ENCODE results near the gene POU2F1.
A peak's percentile ranks its signal among the peaks of the same experiment; 100 is the strongest.
"Not testable (repeated sequence)": the region's sequence is repeated elsewhere in the genome, so short reads cannot be mapped to it uniquely, and the experiment has no call there.

The POU2F1 gene

GRCh38 chr1:167238713-167239112 is 18.0 kb downstream of the POU2F1 start:
- Mint-ChIP-seq H3K4me3 (no peak overlapping the region), H3K9me3 (no peaks in the 10 kb centered on the region), H3K36me3 (no peaks in the 10 kb centered on the region), H3K4me1 (peaks cover 30% of the 10 kb centered on the region), H3K27ac (no peak overlapping the region)
- ATAC-seq (no peak), DNase-seq (ENCODE audit: low spot score in 2 of 2) (no peak)

GRCh38 chr1:167239257-167239656 is 18.6 kb downstream of the POU2F1 start:
- H3K4me1 Mint-ChIP-seq, result peaks cover 30% of the 10 kb centered on the region
- H3K36me3 Mint-ChIP-seq, result no peaks in the 10 kb centered on the region
- H3K9me3 Mint-ChIP-seq, result peaks cover 3% of the 10 kb centered on the region
- no peak overlapping the region for H3K4me3 Mint-ChIP-seq
- ATAC-seq (no peak), DNase-seq (ENCODE audit: low spot score in 2 of 2) (no peak)
- H3K27ac Mint-ChIP-seq, result no peak overlapping the region

GRCh38 chr1:167244244-167244643 is 23.6 kb downstream of the POU2F1 start:
- Mint-ChIP-seq H3K4me1 (peaks cover 14% of the 10 kb centered on the region), H3K27ac (no peak overlapping the region), H3K4me3 (no peak overlapping the region), H3K36me3 (no peaks in the 10 kb centered on the region), H3K9me3 (peaks cover 3% of the 10 kb centered on the region)
- no peak for DNase-seq (ENCODE audit: low spot score in 2 of 2)
- no peak for ATAC-seq

GRCh38 chr1:167245168-167245567 is 24.5 kb downstream of the POU2F1 start:
- not testable (repeated sequence) for H3K9me3 Mint-ChIP-seq; ATAC-seq; H3K36me3 Mint-ChIP-seq; H3K27ac Mint-ChIP-seq; H3K4me3 Mint-ChIP-seq; DNase-seq (ENCODE audit: low spot score in 2 of 2)
- H3K4me1 Mint-ChIP-seq, result peaks cover 22% of the 10 kb centered on the region

- ATAC-seq (no peak), DNase-seq (ENCODE audit: low spot score in 2 of 2) (no peak)
- Mint-ChIP-seq H3K4me1 (peaks cover 22% of the 10 kb centered on the region), H3K36me3 (no peaks in the 10 kb centered on the region), H3K27ac (no peak overlapping the region), H3K9me3 (peaks cover 3% of the 10 kb centered on the region), H3K4me3 (no peak overlapping the region)
These were observed 26.3 kb downstream of the POU2F1 start for GRCh38 chr1:167246971-167247370.

GRCh38 chr1:167247754-167248153 is 27.1 kb downstream of the POU2F1 start:
- Mint-ChIP-seq H3K27ac (no peak overlapping the region), H3K9me3 (peaks cover 3% of the 10 kb centered on the region), H3K4me3 (no peak overlapping the region), H3K36me3 (no peaks in the 10 kb centered on the region), H3K4me1 (peaks cover 22% of the 10 kb centered on the region)
- ATAC-seq (no peak), DNase-seq (ENCODE audit: low spot score in 2 of 2) (no peak)

GRCh38 chr1:167248707-167249642 is 28.3 kb downstream of the POU2F1 start:
- Mint-ChIP-seq H3K9me3 (peaks cover 1% of the 10 kb centered on the region), H3K4me3 (no peak overlapping the region), H3K36me3 (no peaks in the 10 kb centered on the region), H3K4me1 (peaks cover 22% of the 10 kb centered on the region), H3K27ac (no peak overlapping the region)
- DNase-seq (ENCODE audit: low spot score in 2 of 2) (no peak), ATAC-seq (no peak)

GRCh38 chr1:167249702-167250101 is 29.0 kb downstream of the POU2F1 start:
- peaks cover 22% of the 10 kb centered on the region for H3K4me1 Mint-ChIP-seq
- DNase-seq (ENCODE audit: low spot score in 2 of 2), result no peak
- no peak overlapping the region for H3K4me3 Mint-ChIP-seq
- no peaks in the 10 kb centered on the region for H3K9me3 Mint-ChIP-seq
- peak; percentile 100 for ATAC-seq
- no peak overlapping the region for H3K27ac Mint-ChIP-seq
- no peaks in the 10 kb centered on the region for H3K36me3 Mint-ChIP-seq

- Mint-ChIP-seq H3K4me3 (no peak overlapping the region), H3K27ac (no peak overlapping the region), H3K9me3 (no peaks in the 10 kb centered on the region), H3K4me1 (peaks cover 27% of the 10 kb centered on the region), H3K36me3 (no peaks in the 10 kb centered on the region)
- DNase-seq (ENCODE audit: low spot score in 2 of 2) (no peak), ATAC-seq (no peak)
These were observed 29.8 kb downstream of the POU2F1 start for GRCh38 chr1:167250482-167250881.

GRCh38 chr1:167251472-167251871 is 30.8 kb downstream of the POU2F1 start:
- Mint-ChIP-seq H3K36me3 (no peaks in the 10 kb centered on the region), H3K27ac (no peak overlapping the region), H3K4me1 (peaks cover 37% of the 10 kb centered on the region), H3K4me3 (no peak overlapping the region), H3K9me3 (no peaks in the 10 kb centered on the region)
- no peak for DNase-seq (ENCODE audit: low spot score in 2 of 2)
- no peak for ATAC-seq

- DNase-seq (ENCODE audit: low spot score in 2 of 2) (no peak), ATAC-seq (no peak)
- Mint-ChIP-seq H3K36me3 (no peaks in the 10 kb centered on the region), H3K27ac (no peak overlapping the region), H3K4me3 (no peak overlapping the region), H3K4me1 (peaks cover 32% of the 10 kb centered on the region), H3K9me3 (no peaks in the 10 kb centered on the region)
These were observed 32.3 kb downstream of the POU2F1 start for GRCh38 chr1:167252986-167253385.

- ATAC-seq (no peak), DNase-seq (ENCODE audit: low spot score in 2 of 2) (no peak)
- Mint-ChIP-seq H3K4me1 (peaks cover 22% of the 10 kb centered on the region), H3K27ac (no peak overlapping the region), H3K9me3 (no peaks in the 10 kb centered on the region), H3K4me3 (no peak overlapping the region), H3K36me3 (no peaks in the 10 kb centered on the region)
These were observed 38.2 kb downstream of the POU2F1 start for GRCh38 chr1:167258858-167259257.

GRCh38 chr1:167262836-167263235 is 42.1 kb downstream of the POU2F1 start:
- ATAC-seq (no peak), DNase-seq (ENCODE audit: low spot score in 2 of 2) (no peak)
- Mint-ChIP-seq H3K27ac (no peak overlapping the region), H3K9me3 (no peaks in the 10 kb centered on the region), H3K4me3 (no peak overlapping the region), H3K36me3 (no peaks in the 10 kb centered on the region), H3K4me1 (peaks cover 7% of the 10 kb centered on the region)

- Mint-ChIP-seq H3K4me3 (no peak overlapping the region), H3K27ac (no peak overlapping the region), H3K4me1 (peaks cover 7% of the 10 kb centered on the region), H3K9me3 (no peaks in the 10 kb centered on the region), H3K36me3 (no peaks in the 10 kb centered on the region)
- DNase-seq (ENCODE audit: low spot score in 2 of 2), result no peak
- ATAC-seq, result no peak
These were observed 42.7 kb downstream of the POU2F1 start for GRCh38 chr1:167263344-167263743.

GRCh38 chr1:167263819-167264464 is 43.3 kb downstream of the POU2F1 start:
- peaks cover 7% of the 10 kb centered on the region for H3K4me1 Mint-ChIP-seq
- no peak overlapping the region for H3K27ac Mint-ChIP-seq
- no peak overlapping the region for H3K4me3 Mint-ChIP-seq
- no peak for DNase-seq (ENCODE audit: low spot score in 2 of 2)
- H3K36me3 Mint-ChIP-seq, result no peaks in the 10 kb centered on the region
- no peaks in the 10 kb centered on the region for H3K9me3 Mint-ChIP-seq
- no peak for ATAC-seq

- Mint-ChIP-seq H3K4me3 (no peak overlapping the region), H3K4me1 (peaks cover 13% of the 10 kb centered on the region), H3K27ac (peak overlapping the region; percentile 37), H3K9me3 (no peaks in the 10 kb centered on the region), H3K36me3 (no peaks in the 10 kb centered on the region)
- DNase-seq (ENCODE audit: low spot score in 2 of 2) (no peak), ATAC-seq (no peak)
These were observed 46.3 kb downstream of the POU2F1 start for GRCh38 chr1:167266965-167267364.
